ENCODE data around the gene FRMD4A.

Gene FRMD4A

DNA sequence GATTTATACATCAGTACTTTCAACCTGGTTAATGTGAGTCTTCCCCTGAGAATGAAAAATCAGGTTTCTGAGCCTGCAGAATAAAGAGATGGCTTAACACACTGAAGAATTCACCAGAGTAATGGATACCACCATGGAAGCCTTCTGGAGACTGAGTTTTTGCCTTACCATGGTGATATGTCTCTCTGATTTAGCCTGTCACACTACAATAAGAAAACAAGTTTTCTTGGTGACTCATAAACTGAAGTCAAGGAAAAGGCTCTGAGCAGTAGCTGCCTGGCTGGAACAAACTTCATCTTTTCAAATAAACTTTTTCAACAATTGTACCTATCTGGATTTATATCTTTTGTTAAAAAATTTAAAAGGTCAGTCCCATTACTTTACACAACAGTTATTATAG, 515.0 kb downstream of the FRMD4A start:
- Histone ChIP-seq H3K4me2 (ENCODE audit: insufficient read depth, low read length, poor library complexity, severe bottlenecking) (no peak overlapping the region), H3K18ac (ENCODE audit: low read length) (no peak overlapping the region), H3K9ac (ENCODE audit: low read depth, low read length, poor library complexity) (no peak overlapping the region), H2BK5ac (ENCODE audit: low read length) (no peak overlapping the region), H3K4me1 (ENCODE audit: control insufficient read depth in 2 of 2, insufficient read depth in 1 of 2, low read depth in 1 of 2, low read length in 2 of 2) (peaks cover 4 to 5% of the 10 kb centered on the region in 2 donors), H3K14ac (ENCODE audit: low read length) (no peak overlapping the region), H2BK12ac (ENCODE audit: low read length) (no peak overlapping the region), H4K91ac (ENCODE audit: low read depth, low read length, poor library complexity) (no peak overlapping the region), H3K36me3 (replicated peaks in 1 of 2; ENCODE audit: control insufficient read depth in 2 of 2, insufficient read depth in 2 of 2, low read length in 2 of 2) (peaks cover 2 to 57% of the 10 kb centered on the region in 2 donors), H3K27ac (replicated peaks; ENCODE audit: low read length) (no peak overlapping the region), H2BK120ac (ENCODE audit: low read depth, low read length) (no peak overlapping the region), H3K27me3 (ENCODE audit: control insufficient read depth in 3 of 3, insufficient read depth in 3 of 3, low read depth in 1 of 3, low read length in 3 of 3) (no peaks in the 10 kb centered on the region), H3K23ac (ENCODE audit: low read depth, low read length, poor library complexity) (no peak overlapping the region), H3K79me1 (ENCODE audit: low read depth, low read length) (peaks cover 3% of the 10 kb centered on the region), H3K4ac (ENCODE audit: low read length) (no peak overlapping the region), H3K9me3 (replicated peaks in 1 of 2; ENCODE audit: control insufficient read depth in 2 of 2, insufficient read depth in 1 of 2, low read depth in 1 of 2, low read length in 2 of 2) (peaks cover 8 to 35% of the 10 kb centered on the region in 2 donors), H4K8ac (ENCODE audit: low read depth, low read length) (no peak overlapping the region), H2AK5ac (ENCODE audit: low read depth, low read length) (no peak overlapping the region), H2BK15ac (ENCODE audit: low read length) (no peak overlapping the region), H3K4me3 (ENCODE audit: low read length in 2 of 2) (no peak overlapping the region), H2AFZ (ENCODE audit: low read length) (no peak overlapping the region)
- no peak for DNase-seq (ENCODE audit: low spot score)

- Histone ChIP-seq H2AFZ (ENCODE audit: low read length) (no peak overlapping the region), H3K18ac (ENCODE audit: low read length) (no peak overlapping the region), H3K23ac (ENCODE audit: low read depth, low read length, poor library complexity) (no peak overlapping the region), H2BK12ac (ENCODE audit: low read length) (no peak overlapping the region), H3K4me2 (ENCODE audit: insufficient read depth, low read length, poor library complexity, severe bottlenecking) (no peak overlapping the region), H2AK5ac (ENCODE audit: low read depth, low read length) (no peak overlapping the region), H2BK15ac (ENCODE audit: low read length) (no peak overlapping the region), H3K4me1 (ENCODE audit: control insufficient read depth in 2 of 2, insufficient read depth in 1 of 2, low read depth in 1 of 2, low read length in 2 of 2) (peaks cover 6 to 11% of the 10 kb centered on the region in 2 donors), H3K4ac (ENCODE audit: low read length) (no peak overlapping the region), H4K8ac (ENCODE audit: low read depth, low read length) (no peak overlapping the region), H3K9ac (ENCODE audit: low read depth, low read length, poor library complexity) (no peak overlapping the region), H2BK120ac (ENCODE audit: low read depth, low read length) (no peak overlapping the region), H4K91ac (ENCODE audit: low read depth, low read length, poor library complexity) (no peak overlapping the region), H3K27ac (replicated peaks; ENCODE audit: low read length) (no peak overlapping the region), H3K14ac (ENCODE audit: low read length) (no peak overlapping the region), H3K79me1 (ENCODE audit: low read depth, low read length) (no peaks in the 10 kb centered on the region), H3K4me3 (ENCODE audit: low read length in 2 of 2) (no peak overlapping the region), H3K36me3 (replicated peaks in 1 of 2; ENCODE audit: control insufficient read depth in 2 of 2, insufficient read depth in 2 of 2, low read length in 2 of 2) (peaks cover 2 to 64% of the 10 kb centered on the region in 2 donors), H3K27me3 (ENCODE audit: control insufficient read depth in 3 of 3, insufficient read depth in 3 of 3, low read depth in 1 of 3, low read length in 3 of 3) (no peaks in the 10 kb centered on the region), H2BK5ac (ENCODE audit: low read length) (no peak overlapping the region), H3K9me3 (replicated peaks in 1 of 2; ENCODE audit: control insufficient read depth in 2 of 2, insufficient read depth in 1 of 2, low read depth in 1 of 2, low read length in 2 of 2) (peaks cover 8 to 29% of the 10 kb centered on the region in 2 donors)
- no CpG with 5 or more reads among the region's 5 CpGs for WGBS, 2 donors (ENCODE audit: extremely low coverage in 2 of 2, insufficient read length in 2 of 2, insufficient replicate concordance in 1 of 2)
- no peak for DNase-seq (ENCODE audit: low spot score)
These were observed 517.2 kb downstream of the FRMD4A start for GRCh38 chr10:13813550-13813949.

GRCh38 chr10:13812804-13813203, 517.9 kb downstream of the FRMD4A start:
- no peak overlapping the region for H3K23ac ChIP-seq (ENCODE audit: low read depth, low read length, poor library complexity)
- no peak overlapping the region for H3K4me2 ChIP-seq (ENCODE audit: insufficient read depth, low read length, poor library complexity, severe bottlenecking)
- peaks cover 6 to 13% of the 10 kb centered on the region in 2 donors for H3K4me1 ChIP-seq (ENCODE audit: control insufficient read depth in 2 of 2, insufficient read depth in 1 of 2, low read depth in 1 of 2, low read length in 2 of 2)
- no peak overlapping the region for H2BK120ac ChIP-seq (ENCODE audit: low read depth, low read length)
- H3K9me3 ChIP-seq (replicated peaks in 1 of 2; ENCODE audit: control insufficient read depth in 2 of 2, insufficient read depth in 1 of 2, low read depth in 1 of 2, low read length in 2 of 2), result peaks cover 8 to 21% of the 10 kb centered on the region in 2 donors
- no peaks in the 10 kb centered on the region for H3K79me1 ChIP-seq (ENCODE audit: low read depth, low read length)
- no peak overlapping the region for H3K4me3 ChIP-seq (ENCODE audit: low read length in 2 of 2)
- no CpG with 5 or more reads among the region's 11 CpGs for WGBS, 2 donors (ENCODE audit: extremely low coverage in 2 of 2, insufficient read length in 2 of 2, insufficient replicate concordance in 1 of 2)
- no peak overlapping the region for H2BK5ac ChIP-seq (ENCODE audit: low read length)
- no peaks in the 10 kb centered on the region for H3K27me3 ChIP-seq (ENCODE audit: control insufficient read depth in 3 of 3, insufficient read depth in 3 of 3, low read depth in 1 of 3, low read length in 3 of 3)
- no peak overlapping the region for H2BK15ac ChIP-seq (ENCODE audit: low read length)
- H2AFZ ChIP-seq (ENCODE audit: low read length), result no peak overlapping the region
- H3K14ac ChIP-seq (ENCODE audit: low read length), result no peak overlapping the region
- H3K27ac ChIP-seq (replicated peaks; ENCODE audit: low read length), result no peak overlapping the region
- peaks cover 2 to 67% of the 10 kb centered on the region in 2 donors for H3K36me3 ChIP-seq (replicated peaks in 1 of 2; ENCODE audit: control insufficient read depth in 2 of 2, insufficient read depth in 2 of 2, low read length in 2 of 2)
- H3K9ac ChIP-seq (ENCODE audit: low read depth, low read length, poor library complexity), result no peak overlapping the region
- H3K18ac ChIP-seq (ENCODE audit: low read length), result no peak overlapping the region
- no peak overlapping the region for H4K91ac ChIP-seq (ENCODE audit: low read depth, low read length, poor library complexity)
- no peak overlapping the region for H4K8ac ChIP-seq (ENCODE audit: low read depth, low read length)
- H3K4ac ChIP-seq (ENCODE audit: low read length), result no peak overlapping the region
- H2AK5ac ChIP-seq (ENCODE audit: low read depth, low read length), result no peak overlapping the region
- no peak for DNase-seq (ENCODE audit: low spot score)
- no peak overlapping the region for H2BK12ac ChIP-seq (ENCODE audit: low read length)

- WGBS, 2 donors (ENCODE audit: extremely low coverage in 2 of 2, insufficient read length in 2 of 2, insufficient replicate concordance in 1 of 2), result no CpG with 5 or more reads among the region's 4 CpGs
These were observed 520.2 kb downstream of the FRMD4A start for GRCh38 chr10:13810568-13810967.

More at GRCh38 chr10:13810568-13810967, 520.2 kb downstream of the FRMD4A start:
- H4K8ac ChIP-seq (ENCODE audit: low read depth, low read length), result no peak overlapping the region
- H2AFZ ChIP-seq (ENCODE audit: low read length), result no peak overlapping the region
- H3K36me3 ChIP-seq (replicated peaks in 1 of 2; ENCODE audit: control insufficient read depth in 2 of 2, insufficient read depth in 2 of 2, low read length in 2 of 2), result peaks cover 2 to 80% of the 10 kb centered on the region in 2 donors
- no peak overlapping the region for H3K4me2 ChIP-seq (ENCODE audit: insufficient read depth, low read length, poor library complexity, severe bottlenecking)
- no peak overlapping the region for H3K4me3 ChIP-seq (ENCODE audit: low read length in 2 of 2)
- H3K4ac ChIP-seq (ENCODE audit: low read length), result no peak overlapping the region
- H2BK12ac ChIP-seq (ENCODE audit: low read length), result no peak overlapping the region
- H2BK5ac ChIP-seq (ENCODE audit: low read length), result no peak overlapping the region
- H2BK120ac ChIP-seq (ENCODE audit: low read depth, low read length), result no peak overlapping the region
- no peaks in the 10 kb centered on the region for H3K79me1 ChIP-seq (ENCODE audit: low read depth, low read length)
- H2BK15ac ChIP-seq (ENCODE audit: low read length), result no peak overlapping the region
- H3K9me3 ChIP-seq (replicated peaks in 1 of 2; ENCODE audit: control insufficient read depth in 2 of 2, insufficient read depth in 1 of 2, low read depth in 1 of 2, low read length in 2 of 2), result peaks cover 0 to 3% of the 10 kb centered on the region in 2 donors
- no peak for DNase-seq (ENCODE audit: low spot score)
- no peak overlapping the region for H4K91ac ChIP-seq (ENCODE audit: low read depth, low read length, poor library complexity)
- H3K4me1 ChIP-seq (ENCODE audit: control insufficient read depth in 2 of 2, insufficient read depth in 1 of 2, low read depth in 1 of 2, low read length in 2 of 2), result peaks cover 6 to 13% of the 10 kb centered on the region in 2 donors
- H3K27me3 ChIP-seq (ENCODE audit: control insufficient read depth in 3 of 3, insufficient read depth in 3 of 3, low read depth in 1 of 3, low read length in 3 of 3), result no peaks in the 10 kb centered on the region
- no peak overlapping the region for H3K14ac ChIP-seq (ENCODE audit: low read length)
- no peak overlapping the region for H3K27ac ChIP-seq (replicated peaks; ENCODE audit: low read length)
- no peak overlapping the region for H3K18ac ChIP-seq (ENCODE audit: low read length)
- no peak overlapping the region for H2AK5ac ChIP-seq (ENCODE audit: low read depth, low read length)
- no peak overlapping the region for H3K9ac ChIP-seq (ENCODE audit: low read depth, low read length, poor library complexity)
- H3K23ac ChIP-seq (ENCODE audit: low read depth, low read length, poor library complexity), result no peak overlapping the region

All from neuronal stem cell (in vitro differentiated cells).